HCT116 (cell line): ENCODE measurements around the gene ARID2. TPM values are rescaled to one million over a fixed set of nuclear protein-coding genes. Genes with fewer than 3 reads are reported as not detected.

ENCODE experiments used
- ATAC-seq: fragments of 200-7000 bp; cut with Tn5 transposase; 2 replicates; pipeline ENCODE4 v1.9.1; 2020; ENCODE audit warnings: mild to moderate bottlenecking, moderate library complexity
- BruUV-seq: library from RNA; stranded (reverse); fragments of 400-500 nt; replicated peaks from 2 replicates; lab custom pipeline; 2021; lab: Mats Ljungman, UMichigan
- CTCF ChIA-PET: fragments of 300-600 bp; sonication (Branson Sonifier 250); formaldehyde crosslinking; loops from one replicate; lab custom pipeline; 2021; ENCODE audit warnings: antibody characterized with exemption; lab: Charles Lee
- POLR2A ChIA-PET: fragments of 300-600, 350-600 bp; sonication (Branson Sonifier 250); formaldehyde crosslinking; loops from one replicate; lab custom pipeline; 2021; ENCODE audit warnings: antibody characterized with exemption; lab: Charles Lee
- RAD21 ChIA-PET, 2 experiments: fragments of 300-600 bp; sonication (Branson Sonifier 250); formaldehyde crosslinking; loops; one replicate each; lab custom pipeline; 2023; ENCODE audit warnings: low total read pairs in 2 of 2; ENCODE audit not compliant: uncharacterized antibody in 2 of 2, unreplicated experiment in 2 of 2, low non-redundant PET in 1 of 2; lab: Charles Lee
- DNase-seq: peaks from one replicate; pipeline ENCODE4 v3.0.0-alpha.2; 2010; ENCODE audit warnings: low read depth, low spot score
- H2AFZ ChIP-seq: fragments of 200-600 bp; shearing (Covaris generic), sonication (generic); 2 replicates; pipeline ENCODE4 v1.6.1; 2017; ENCODE audit warnings: low read depth, mixed run types, mixed read lengths, antibody characterized with exemption, low read length; ENCODE audit not compliant: poor library complexity, severe bottlenecking
- H3K27ac ChIP-seq: 2 replicates; pipeline ENCODE4 v1.5.1; 2012; ENCODE audit warnings: low read depth, low read length
- H3K27me3 ChIP-seq: fragments of 200-600 bp; sonication (generic); 2 replicates; pipeline ENCODE4 v1.6.1; 2016; ENCODE audit warnings: mixed run types, low read length, mixed read lengths; ENCODE audit not compliant: insufficient read depth
- H3K36me3 ChIP-seq, 2 experiments: fragments of 200-500 bp in 1 of 2; fragments of 200-600 bp in 1 of 2; sonication (Bioruptor generic) in 1 of 2; sonication (generic) in 1 of 2; 2 replicates each; pipeline versions ENCODE4 v1.5.1 to v1.6.1; 2014 to 2016; ENCODE audit warnings: low read length in 2 of 2, inconsistent platforms in 1 of 2, mixed read lengths in 1 of 2, mixed run types in 1 of 2; ENCODE audit not compliant: insufficient read depth in 2 of 2, control insufficient read depth in 1 of 2
- H3K4me1 ChIP-seq, 2 experiments: fragments of 200-600 bp in 1 of 2; sonication (generic) in 1 of 2; 2 replicates each; pipeline versions ENCODE4 v1.5.1 to v1.6.1; 2012 to 2017; ENCODE audit warnings: low read length in 2 of 2, inconsistent platforms in 1 of 2, mild to moderate bottlenecking in 1 of 2, mixed read lengths in 1 of 2, mixed run types in 1 of 2, moderate library complexity in 1 of 2; ENCODE audit not compliant: insufficient read depth in 2 of 2, control insufficient read depth in 1 of 2
- H3K4me2 ChIP-seq: fragments of 200-600 bp; sonication (generic); 2 replicates; pipeline ENCODE4 v1.6.1; 2017; ENCODE audit warnings: mixed run types, low read length, mixed read lengths
- H3K4me3 ChIP-seq, 2 experiments: fragments of 200-600 bp in 1 of 2; sonication (generic) in 1 of 2; replicated peaks in 1 of 2; 2 replicates each; pipeline ENCODE4 v1.5.1; 2011 to 2016; ENCODE audit warnings: low read length in 2 of 2, control low read depth in 1 of 2, low read depth in 1 of 2, mild to moderate bottlenecking in 1 of 2, mixed read lengths in 1 of 2, mixed run types in 1 of 2
- H3K79me2 ChIP-seq: fragments of 200-600 bp; sonication (generic); 2 replicates; pipeline ENCODE4 v1.6.1; 2017; ENCODE audit warnings: mild to moderate bottlenecking, mixed run types, low read length, moderate library complexity, mixed read lengths; ENCODE audit not compliant: insufficient read depth
- H3K9ac ChIP-seq: fragments of 200-600 bp; sonication (generic); 2 replicates; pipeline ENCODE4 v1.6.1; 2016; ENCODE audit warnings: low read length, mixed read lengths
- H3K9me2 ChIP-seq: fragments of 200-600 bp; sonication (generic), shearing (Covaris generic); 2 replicates; pipeline ENCODE4 v1.6.1; 2017; ENCODE audit warnings: mixed run types, mild to moderate bottlenecking, moderate library complexity; ENCODE audit not compliant: insufficient read depth
- H3K9me3 ChIP-seq, 2 experiments: fragments of 200-500 bp in 1 of 2; fragments of 200-600 bp in 1 of 2; sonication (Bioruptor generic) in 1 of 2; sonication (generic) in 1 of 2; 2 replicates each; pipeline ENCODE4 v1.6.1; 2014 to 2017; ENCODE audit warnings: low read length in 2 of 2, mixed read lengths in 2 of 2, inconsistent platforms in 1 of 2, low read depth in 1 of 2, mild to moderate bottlenecking in 1 of 2, mixed run types in 1 of 2, moderate library complexity in 1 of 2; ENCODE audit not compliant: control insufficient read depth in 1 of 2, insufficient read depth in 1 of 2
- H4K20me1 ChIP-seq: fragments of 200-600 bp; sonication (generic), shearing (Covaris generic); 2 replicates; pipeline ENCODE4 v1.6.1; 2017; ENCODE audit warnings: mixed run types, mild to moderate bottlenecking, moderate library complexity; ENCODE audit not compliant: insufficient read depth
- CBX3 ChIP-seq: IDR thresholded peaks from 2 replicates; pipeline ENCODE4 v1.6.1; 2012; ENCODE audit warnings: low read depth
- CEBPB ChIP-seq: IDR thresholded peaks from 2 replicates; pipeline ENCODE4 v1.6.1; 2012; ENCODE audit warnings: low read depth
- ELF1 ChIP-seq: IDR thresholded peaks from 2 replicates; pipeline ENCODE4 v1.6.1; 2012; ENCODE audit warnings: low read depth, borderline replicate concordance
- EZH2 ChIP-seq: fragments of 200-600 bp; sonication (generic); IDR thresholded peaks from 2 replicates; pipeline ENCODE4 v1.6.1; 2017; ENCODE audit warnings: antibody characterized with exemption, mixed run types
- EZH2phosphoT487 ChIP-seq: fragments of 200-600 bp; IDR thresholded peaks from 2 replicates; pipeline ENCODE4 v1.6.1; 2018; ENCODE audit warnings: antibody characterized with exemption, borderline replicate concordance
- SP1 ChIP-seq: IDR thresholded peaks from 2 replicates; pipeline ENCODE4 v1.6.1; 2012; ENCODE audit warnings: low read depth
- SRF ChIP-seq: IDR thresholded peaks from 2 replicates; pipeline ENCODE4 v1.6.1; 2012; ENCODE audit warnings: low read depth
- YY1 ChIP-seq: IDR thresholded peaks from 2 replicates; pipeline ENCODE4 v1.6.1; 2011; ENCODE audit warnings: low read length, low read depth, moderate library complexity, mild to moderate bottlenecking; ENCODE audit not compliant: insufficient replicate concordance; ENCODE audit errors: extremely low read depth
- ZFX ChIP-seq: fragments of 450-650 bp; IDR thresholded peaks from 2 replicates; pipeline ENCODE4 v1.6.1; 2017
- ZNF274 ChIP-seq: fragments of 200-500 bp; sonication (Bioruptor generic); IDR thresholded peaks from 2 replicates; pipeline ENCODE4 v1.6.1; 2014; ENCODE audit warnings: mild to moderate bottlenecking, low read depth, low read length, inconsistent platforms
- intact Hi-C: fragments of 100-400 bp; cut with micrococcal nuclease; formaldehyde crosslinking; loops from 2 replicates; pipeline ENCODE4 v1.10.0; 2022
- total RNA-seq: library from RNA; stranded (reverse); gene quantifications from one replicate; pipeline ENCODE4 v1.2.1, GENCODE V29; 2021; ENCODE audit not compliant: unreplicated experiment
- TF ChIP-seq, protein P1 (sequence below): IDR thresholded peaks from 2 replicates; pipeline ENCODE4 v1.6.1; 2012; ENCODE audit warnings: low read depth
- TF ChIP-seq, protein P2 (sequence below): IDR thresholded peaks from 2 replicates; pipeline ENCODE4 v1.6.1; 2012
- TF ChIP-seq, protein P3 (sequence below): IDR thresholded peaks from 2 replicates; pipeline ENCODE4 v1.6.1; 2012

Gene ARID2
- total RNA-seq, 1 experiment from 2014 or later, result 30.5 TPM

DNA sequence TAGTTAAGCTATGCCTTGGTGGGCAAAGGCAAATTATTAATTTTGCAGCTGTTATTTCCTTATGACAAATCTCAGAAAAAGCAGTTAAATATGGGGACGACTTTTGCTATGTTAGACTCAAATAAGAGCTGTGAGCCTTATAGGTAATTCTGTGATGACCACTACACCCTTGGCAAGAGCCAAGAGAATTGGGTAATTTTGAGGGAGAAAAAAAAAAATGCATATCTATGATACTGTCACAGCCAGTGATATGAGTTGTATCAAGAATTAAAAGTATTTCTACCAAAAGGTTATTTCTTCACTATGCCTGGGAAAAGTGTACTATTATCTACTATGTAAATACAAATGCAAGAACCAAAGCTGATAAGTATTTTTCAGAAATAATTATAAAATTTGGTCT, 216.9 kb downstream of the ARID2 start (continued):
- TF ChIP-seq, protein P1, sequence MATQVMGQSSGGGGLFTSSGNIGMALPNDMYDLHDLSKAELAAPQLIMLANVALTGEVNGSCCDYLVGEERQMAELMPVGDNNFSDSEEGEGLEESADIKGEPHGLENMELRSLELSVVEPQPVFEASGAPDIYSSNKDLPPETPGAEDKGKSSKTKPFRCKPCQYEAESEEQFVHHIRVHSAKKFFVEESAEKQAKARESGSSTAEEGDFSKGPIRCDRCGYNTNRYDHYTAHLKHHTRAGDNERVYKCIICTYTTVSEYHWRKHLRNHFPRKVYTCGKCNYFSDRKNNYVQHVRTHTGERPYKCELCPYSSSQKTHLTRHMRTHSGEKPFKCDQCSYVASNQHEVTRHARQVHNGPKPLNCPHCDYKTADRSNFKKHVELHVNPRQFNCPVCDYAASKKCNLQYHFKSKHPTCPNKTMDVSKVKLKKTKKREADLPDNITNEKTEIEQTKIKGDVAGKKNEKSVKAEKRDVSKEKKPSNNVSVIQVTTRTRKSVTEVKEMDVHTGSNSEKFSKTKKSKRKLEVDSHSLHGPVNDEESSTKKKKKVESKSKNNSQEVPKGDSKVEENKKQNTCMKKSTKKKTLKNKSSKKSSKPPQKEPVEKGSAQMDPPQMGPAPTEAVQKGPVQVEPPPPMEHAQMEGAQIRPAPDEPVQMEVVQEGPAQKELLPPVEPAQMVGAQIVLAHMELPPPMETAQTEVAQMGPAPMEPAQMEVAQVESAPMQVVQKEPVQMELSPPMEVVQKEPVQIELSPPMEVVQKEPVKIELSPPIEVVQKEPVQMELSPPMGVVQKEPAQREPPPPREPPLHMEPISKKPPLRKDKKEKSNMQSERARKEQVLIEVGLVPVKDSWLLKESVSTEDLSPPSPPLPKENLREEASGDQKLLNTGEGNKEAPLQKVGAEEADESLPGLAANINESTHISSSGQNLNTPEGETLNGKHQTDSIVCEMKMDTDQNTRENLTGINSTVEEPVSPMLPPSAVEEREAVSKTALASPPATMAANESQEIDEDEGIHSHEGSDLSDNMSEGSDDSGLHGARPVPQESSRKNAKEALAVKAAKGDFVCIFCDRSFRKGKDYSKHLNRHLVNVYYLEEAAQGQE, result no peak
- TF ChIP-seq EZH2, result no peak
- no peak for TF ChIP-seq EZH2phosphoT487
- TF ChIP-seq SP1, result no peak
- no peak for TF ChIP-seq YY1

DNA sequence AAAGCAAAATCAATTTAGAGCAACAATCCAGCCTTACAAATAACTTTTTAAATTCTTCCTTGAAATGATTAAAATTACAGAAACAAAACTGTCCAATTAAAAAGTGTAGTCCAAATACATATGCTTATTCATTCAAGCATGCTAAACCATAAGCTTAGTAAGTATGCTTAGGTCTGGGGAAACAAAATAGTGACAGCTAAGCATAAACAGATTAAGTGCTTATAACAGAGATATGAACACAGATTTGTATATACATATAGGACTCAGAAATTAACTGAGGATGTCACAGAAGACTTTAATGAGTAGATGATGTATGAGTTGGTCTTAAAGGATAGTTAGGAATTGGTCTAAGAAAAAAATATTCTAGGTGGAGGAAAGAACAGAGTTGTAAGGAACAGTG, 219.0 kb downstream of the ARID2 start:
- Histone ChIP-seq H2AFZ (no peak overlapping the region), H3K9ac (no peak overlapping the region), H3K4me1 (no peaks in the 10 kb centered on the region), H3K4me3 (no peak overlapping the region), H3K9me3 (no peaks in the 10 kb centered on the region), H4K20me1 (no peaks in the 10 kb centered on the region), H3K36me3 (peaks cover 11 to 14% of the 10 kb centered on the region in 2 experiments; a peak in 3 of 4 replicates), H3K9me2 (no peaks in the 10 kb centered on the region), H3K79me2 (no peaks in the 10 kb centered on the region), H3K4me2 (no peak overlapping the region), H3K27me3 (no peaks in the 10 kb centered on the region)
- ATAC-seq (no peak), DNase-seq (no peak)
- RAD21 ChIA-PET, result no interaction called here
- intact Hi-C loops, result no loop called here
- CTCF ChIA-PET, result no interaction called here
- no TSS peak for BruUV-seq
- TF ChIP-seq ZNF274 (no peak), EZH2phosphoT487 (no peak), ELF1 (no peak), YY1 (no peak), ZFX (no peak), SRF (no peak), CEBPB (no peak), CBX3 (no peak), EZH2 (no peak)
- TF ChIP-seq, protein P2, sequence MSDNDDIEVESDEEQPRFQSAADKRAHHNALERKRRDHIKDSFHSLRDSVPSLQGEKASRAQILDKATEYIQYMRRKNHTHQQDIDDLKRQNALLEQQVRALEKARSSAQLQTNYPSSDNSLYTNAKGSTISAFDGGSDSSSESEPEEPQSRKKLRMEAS, result no peak
- TF ChIP-seq, protein P3, sequence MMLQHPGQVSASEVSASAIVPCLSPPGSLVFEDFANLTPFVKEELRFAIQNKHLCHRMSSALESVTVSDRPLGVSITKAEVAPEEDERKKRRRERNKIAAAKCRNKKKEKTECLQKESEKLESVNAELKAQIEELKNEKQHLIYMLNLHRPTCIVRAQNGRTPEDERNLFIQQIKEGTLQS, result no peak
- TF ChIP-seq, all 23 proteins: peak for 0
- H3K27ac ChIP-seq, result no peak overlapping the region
- POLR2A ChIA-PET, result no interaction called here
